ENCODE results near the gene SUV39H1. TPM values are rescaled to one million over a fixed set of nuclear protein-coding genes. Genes with fewer than 3 reads are reported as not detected.
"Not testable (repeated sequence)": the region's sequence is repeated elsewhere in the genome, so short reads cannot be mapped to it uniquely, and the experiment has no call there.

SUV39H1 gene
- total RNA-seq, 1 donor from 2014 or later, result 9.4 TPM

GRCh38 chrX:48666649-48667048 is 29.9 kb upstream of the SUV39H1 start:
- no peak overlapping the region for H3K27ac ChIP-seq
- H2AFZ ChIP-seq (replicated peaks), result no peak overlapping the region
- no peaks in the 10 kb centered on the region for H3K27me3 ChIP-seq
- H3K4me3 Mint-ChIP-seq, result no peak overlapping the region
- TF ChIP-seq EZH2 (IDR thresholded peaks at IDR 0.05), result no peak
- no peak for TF ChIP-seq EZH2phosphoT487 (IDR thresholded peaks at IDR 0.05)
- TF ChIP-seq, protein P1, sequence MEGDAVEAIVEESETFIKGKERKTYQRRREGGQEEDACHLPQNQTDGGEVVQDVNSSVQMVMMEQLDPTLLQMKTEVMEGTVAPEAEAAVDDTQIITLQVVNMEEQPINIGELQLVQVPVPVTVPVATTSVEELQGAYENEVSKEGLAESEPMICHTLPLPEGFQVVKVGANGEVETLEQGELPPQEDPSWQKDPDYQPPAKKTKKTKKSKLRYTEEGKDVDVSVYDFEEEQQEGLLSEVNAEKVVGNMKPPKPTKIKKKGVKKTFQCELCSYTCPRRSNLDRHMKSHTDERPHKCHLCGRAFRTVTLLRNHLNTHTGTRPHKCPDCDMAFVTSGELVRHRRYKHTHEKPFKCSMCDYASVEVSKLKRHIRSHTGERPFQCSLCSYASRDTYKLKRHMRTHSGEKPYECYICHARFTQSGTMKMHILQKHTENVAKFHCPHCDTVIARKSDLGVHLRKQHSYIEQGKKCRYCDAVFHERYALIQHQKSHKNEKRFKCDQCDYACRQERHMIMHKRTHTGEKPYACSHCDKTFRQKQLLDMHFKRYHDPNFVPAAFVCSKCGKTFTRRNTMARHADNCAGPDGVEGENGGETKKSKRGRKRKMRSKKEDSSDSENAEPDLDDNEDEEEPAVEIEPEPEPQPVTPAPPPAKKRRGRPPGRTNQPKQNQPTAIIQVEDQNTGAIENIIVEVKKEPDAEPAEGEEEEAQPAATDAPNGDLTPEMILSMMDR (IDR thresholded peaks at IDR 0.05), result no peak
- H3K36me3 ChIP-seq, result no peaks in the 10 kb centered on the region
- no peaks in the 10 kb centered on the region for H3K9me3 Mint-ChIP-seq
- no peaks in the 10 kb centered on the region for H3F3A ChIP-seq (ENCODE audit: low read depth)
- H3K79me2 ChIP-seq (ENCODE audit: low read depth), result no peaks in the 10 kb centered on the region
- no peaks in the 10 kb centered on the region for H3K36me3 Mint-ChIP-seq
- no peak overlapping the region for H3K4me2 ChIP-seq
- H4K20me1 ChIP-seq (ENCODE audit: low read depth), result no peaks in the 10 kb centered on the region
- H3K4me1 Mint-ChIP-seq, result no peaks in the 10 kb centered on the region
- H3K4me1 ChIP-seq, result no peaks in the 10 kb centered on the region
- DNase-seq (ENCODE audit: low spot score), result no peak
- no peaks in the 10 kb centered on the region for H3K9me3 ChIP-seq (ENCODE audit: low read depth)
- no peak overlapping the region for H3K9ac ChIP-seq
- no peaks in the 10 kb centered on the region for H3K27me3 Mint-ChIP-seq (ENCODE audit: insufficient read depth, low read depth)
- no peak overlapping the region for H3K27ac Mint-ChIP-seq
- H3K4me3 ChIP-seq, result no peak overlapping the region

- H3K4me3 Mint-ChIP-seq, result no peak overlapping the region
- no peak for DNase-seq (ENCODE audit: low spot score)
- H3K9me3 ChIP-seq (ENCODE audit: low read depth), result no peaks in the 10 kb centered on the region
- H3K4me2 ChIP-seq, result no peak overlapping the region
- no peak overlapping the region for H2AFZ ChIP-seq (replicated peaks)
- H3K27ac ChIP-seq, result no peak overlapping the region
- H3K4me3 ChIP-seq, result no peak overlapping the region
- H3K9ac ChIP-seq, result no peak overlapping the region
- no peaks in the 10 kb centered on the region for H4K20me1 ChIP-seq (ENCODE audit: low read depth)
- no peaks in the 10 kb centered on the region for H3K27me3 Mint-ChIP-seq (ENCODE audit: insufficient read depth, low read depth)
- H3K9me3 Mint-ChIP-seq, result peaks cover 3% of the 10 kb centered on the region
- TF ChIP-seq EZH2phosphoT487 (IDR thresholded peaks at IDR 0.05) (no peak), EZH2 (IDR thresholded peaks at IDR 0.05) (no peak)
- TF ChIP-seq, protein P1 (IDR thresholded peaks at IDR 0.05), result no peak
- H3K4me1 ChIP-seq, result no peaks in the 10 kb centered on the region
- no peaks in the 10 kb centered on the region for H3K36me3 ChIP-seq
- no peaks in the 10 kb centered on the region for H3K4me1 Mint-ChIP-seq
- no peak overlapping the region for H3K27ac Mint-ChIP-seq
- H3K36me3 Mint-ChIP-seq, result no peaks in the 10 kb centered on the region
- H3F3A ChIP-seq (ENCODE audit: low read depth), result no peaks in the 10 kb centered on the region
- H3K79me2 ChIP-seq (ENCODE audit: low read depth), result no peaks in the 10 kb centered on the region
- no peaks in the 10 kb centered on the region for H3K27me3 ChIP-seq
Observed at GRCh38 chrX:48667509-48667908, 29.0 kb upstream of the SUV39H1 start.

GRCh38 chrX:48668187-48668586 is 28.3 kb upstream of the SUV39H1 start:
- not testable (repeated sequence) for H2AFZ ChIP-seq (replicated peaks); H3K4me2 ChIP-seq; H3K36me3 ChIP-seq; H3K27me3 ChIP-seq; H3K36me3 Mint-ChIP-seq; DNase-seq (ENCODE audit: low spot score); H3F3A ChIP-seq (ENCODE audit: low read depth); H4K20me1 ChIP-seq (ENCODE audit: low read depth); H3K27ac Mint-ChIP-seq; H3K9me3 Mint-ChIP-seq; H3K9ac ChIP-seq; H3K27ac ChIP-seq; H3K4me1 Mint-ChIP-seq; H3K79me2 ChIP-seq (ENCODE audit: low read depth); H3K9me3 ChIP-seq (ENCODE audit: low read depth); H3K4me1 ChIP-seq; H3K4me3 Mint-ChIP-seq; H3K4me3 ChIP-seq; H3K27me3 Mint-ChIP-seq (ENCODE audit: insufficient read depth, low read depth)

DNA sequence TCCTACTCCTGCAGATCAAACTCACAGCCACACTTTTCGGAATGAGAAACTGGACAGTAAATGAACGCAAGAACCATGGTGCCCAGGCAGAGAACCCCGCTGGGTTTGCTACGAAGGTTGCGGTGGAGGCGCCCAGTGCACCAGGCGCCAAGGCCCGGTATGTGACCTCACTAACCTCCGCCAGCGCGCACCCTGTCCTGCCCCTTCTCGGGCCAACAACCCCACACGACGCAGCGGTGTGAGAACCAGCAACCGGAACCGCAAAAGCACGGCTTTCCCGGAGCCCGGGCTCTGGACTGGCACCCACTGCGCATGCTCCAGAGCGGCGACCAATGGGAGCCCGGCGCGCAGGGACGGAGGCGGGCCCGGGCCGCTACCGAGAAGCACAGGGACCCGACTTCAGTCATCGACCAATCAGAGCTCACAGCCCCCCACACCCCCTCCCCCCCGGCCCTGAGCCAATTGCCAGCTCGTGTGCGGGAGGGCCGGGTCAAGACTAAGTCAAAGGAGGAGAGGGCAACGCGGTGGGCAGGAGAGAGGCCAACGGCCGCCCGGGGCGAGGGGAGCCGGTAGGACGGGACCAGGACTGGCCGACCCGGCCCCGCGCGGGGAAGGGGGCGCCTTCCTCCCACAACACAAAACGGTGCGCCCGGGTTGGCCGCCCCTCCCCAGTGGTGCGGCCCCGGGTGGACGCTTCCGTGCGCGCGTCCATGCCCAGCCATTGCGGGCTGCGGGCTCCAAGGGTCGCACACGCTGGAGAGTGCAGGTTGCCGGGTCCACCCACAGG is 20.2 kb upstream of the SUV39H1 start:
- H2AFZ ChIP-seq (replicated peaks), result peak overlapping the region; percentile 93
- DNase-seq (ENCODE audit: low spot score), result peak; percentile 94
- Mint-ChIP-seq H3K27me3 (ENCODE audit: insufficient read depth, low read depth) (peaks cover 5% of the 10 kb centered on the region), H3K4me1 (peaks cover 6% of the 10 kb centered on the region), H3K36me3 (no peaks in the 10 kb centered on the region), H3K4me3 (peak overlapping the region; percentile 96), H3K9me3 (peaks cover 11% of the 10 kb centered on the region), H3K27ac (peak overlapping the region; percentile 46)
- peaks cover 10% of the 10 kb centered on the region for H3F3A ChIP-seq (ENCODE audit: low read depth)
- TF ChIP-seq, protein P1 (IDR thresholded peaks at IDR 0.05), result no peak
- TF ChIP-seq EZH2 (IDR thresholded peaks at IDR 0.05) (no peak), EZH2phosphoT487 (IDR thresholded peaks at IDR 0.05) (no peak)
- H3K36me3 ChIP-seq, result no peaks in the 10 kb centered on the region
- peak overlapping the region; percentile 58 for H3K9ac ChIP-seq
- H3K79me2 ChIP-seq (ENCODE audit: low read depth), result no peaks in the 10 kb centered on the region
- peak overlapping the region; percentile 58 for H3K27ac ChIP-seq
- H3K4me1 ChIP-seq, result no peaks in the 10 kb centered on the region
- peak overlapping the region; percentile 78 for H3K4me3 ChIP-seq
- peak overlapping the region; percentile 83 for H3K4me2 ChIP-seq
- no peaks in the 10 kb centered on the region for H3K9me3 ChIP-seq (ENCODE audit: low read depth)
- no peaks in the 10 kb centered on the region for H4K20me1 ChIP-seq (ENCODE audit: low read depth)
- no peaks in the 10 kb centered on the region for H3K27me3 ChIP-seq
